Neural progenitor cell (in vitro differentiated cells): Measurements from ENCODE around the gene ZNF593OS. TPM values are rescaled to one million over a fixed set of nuclear protein-coding genes. Genes with fewer than 3 reads are reported as not detected.

Experiments
- DNase-seq: peaks from one replicate; pipeline ENCODE4 v3.0.0-alpha.2; 2016; ENCODE audit warnings: low spot score
- H2AFZ ChIP-seq: fragments of 200-600 bp; sonication (generic); replicated peaks from 2 replicates; pipeline ENCODE4 v1.6.1; 2016; ENCODE audit warnings: antibody characterized with exemption
- H3F3A ChIP-seq: fragments of 200-600 bp; sonication (generic); 2 replicates; pipeline ENCODE4 v1.6.1; 2016; ENCODE audit warnings: antibody characterized with exemption, low read depth
- H3K27ac ChIP-seq: fragments of 200-600 bp; sonication (generic); 2 replicates; pipeline ENCODE4 v1.5.1; 2016; ENCODE audit warnings: mild to moderate bottlenecking
- H3K27me3 ChIP-seq: fragments of 200-600 bp; sonication (generic); 2 replicates; pipeline ENCODE4 v1.6.1; 2016; ENCODE audit warnings: mild to moderate bottlenecking, moderate library complexity
- H3K36me3 ChIP-seq: fragments of 200-600 bp; sonication (generic); 2 replicates; pipeline ENCODE4 v1.5.1; 2016
- H3K4me1 ChIP-seq: fragments of 200-600 bp; sonication (generic); 2 replicates; pipeline ENCODE4 v1.6.1; 2016; ENCODE audit warnings: mixed run types
- H3K4me2 ChIP-seq: fragments of 200-600 bp; sonication (generic); 2 replicates; pipeline ENCODE4 v1.6.1; 2016
- H3K4me3 ChIP-seq: fragments of 200-600 bp; sonication (generic); 2 replicates; pipeline ENCODE4 v1.5.1; 2016
- H3K79me2 ChIP-seq: fragments of 200-600 bp; sonication (generic); 2 replicates; pipeline ENCODE4 v1.6.1; 2016; ENCODE audit warnings: low read depth
- H3K9ac ChIP-seq: fragments of 200-600 bp; sonication (generic); 2 replicates; pipeline ENCODE4 v1.6.1; 2016
- H3K9me3 ChIP-seq: fragments of 200-600 bp; sonication (generic); 2 replicates; pipeline ENCODE4 v1.5.1; 2016; ENCODE audit warnings: low read depth
- H4K20me1 ChIP-seq: fragments of 200-600 bp; sonication (generic); 2 replicates; pipeline ENCODE4 v1.6.1; 2016; ENCODE audit warnings: low read depth
- H3K27ac Mint-ChIP-seq: 3 replicates; pipeline ENCODE4 v1.8.0; 2021; ENCODE audit warnings: mixed read lengths
- H3K27me3 Mint-ChIP-seq: 2 replicates; pipeline ENCODE4 v1.8.0; 2022; ENCODE audit warnings: low read depth, mild to moderate bottlenecking, inconsistent platforms, moderate library complexity, mixed read lengths; ENCODE audit not compliant: insufficient read depth
- H3K36me3 Mint-ChIP-seq: 3 replicates; pipeline ENCODE4 v1.8.0; 2021; ENCODE audit warnings: mixed read lengths
- H3K4me1 Mint-ChIP-seq: 3 replicates; pipeline ENCODE4 v1.8.0; 2021; ENCODE audit warnings: mixed read lengths
- H3K4me3 Mint-ChIP-seq: 3 replicates; pipeline ENCODE4 v1.8.0; 2021; ENCODE audit warnings: mild to moderate bottlenecking, moderate library complexity, mixed read lengths
- H3K9me3 Mint-ChIP-seq: 3 replicates; pipeline ENCODE4 v1.8.0; 2020; ENCODE audit warnings: mixed read lengths
- EZH2 ChIP-seq: fragments of 200-600 bp; sonication (generic); IDR thresholded peaks from 2 replicates; pipeline ENCODE4 v1.6.1; 2017; ENCODE audit warnings: antibody characterized with exemption, mild to moderate bottlenecking, moderate library complexity
- EZH2phosphoT487 ChIP-seq: fragments of 200-600 bp; sonication (generic); IDR thresholded peaks from 2 replicates; pipeline ENCODE4 v1.6.1; 2017; ENCODE audit warnings: antibody characterized with exemption
- total RNA-seq: library from RNA; depleted of rRNA; stranded (reverse); fragments of >200 nt; gene quantifications from 2 replicates; pipeline ENCODE4 v1.2.3, GENCODE V29; 2015; ENCODE audit warnings: low replicate concordance
- TF ChIP-seq, protein P1 (sequence below): fragments of 200-600 bp; sonication (generic); IDR thresholded peaks from 2 replicates; pipeline ENCODE4 v1.5.1; 2017; ENCODE audit warnings: antibody characterized with exemption, mild to moderate bottlenecking

Gene ZNF593OS
- total RNA-seq, 1 donor from 2014 or later = 0.67 TPM

- H3K27me3 ChIP-seq = no peaks in the 10 kb centered on the region
- H3K4me2 ChIP-seq = no peak overlapping the region
- H3K36me3 Mint-ChIP-seq = no peaks in the 10 kb centered on the region
- peaks cover 10% of the 10 kb centered on the region for H3K4me1 Mint-ChIP-seq
- H3K36me3 ChIP-seq = no peaks in the 10 kb centered on the region
- no peak overlapping the region for H3K4me3 Mint-ChIP-seq
- no peak overlapping the region for H2AFZ ChIP-seq
- H4K20me1 ChIP-seq = no peaks in the 10 kb centered on the region
- peaks cover 6% of the 10 kb centered on the region for H3K27me3 Mint-ChIP-seq
- peaks cover 12% of the 10 kb centered on the region for H3K9me3 Mint-ChIP-seq
- TF ChIP-seq, protein P1, sequence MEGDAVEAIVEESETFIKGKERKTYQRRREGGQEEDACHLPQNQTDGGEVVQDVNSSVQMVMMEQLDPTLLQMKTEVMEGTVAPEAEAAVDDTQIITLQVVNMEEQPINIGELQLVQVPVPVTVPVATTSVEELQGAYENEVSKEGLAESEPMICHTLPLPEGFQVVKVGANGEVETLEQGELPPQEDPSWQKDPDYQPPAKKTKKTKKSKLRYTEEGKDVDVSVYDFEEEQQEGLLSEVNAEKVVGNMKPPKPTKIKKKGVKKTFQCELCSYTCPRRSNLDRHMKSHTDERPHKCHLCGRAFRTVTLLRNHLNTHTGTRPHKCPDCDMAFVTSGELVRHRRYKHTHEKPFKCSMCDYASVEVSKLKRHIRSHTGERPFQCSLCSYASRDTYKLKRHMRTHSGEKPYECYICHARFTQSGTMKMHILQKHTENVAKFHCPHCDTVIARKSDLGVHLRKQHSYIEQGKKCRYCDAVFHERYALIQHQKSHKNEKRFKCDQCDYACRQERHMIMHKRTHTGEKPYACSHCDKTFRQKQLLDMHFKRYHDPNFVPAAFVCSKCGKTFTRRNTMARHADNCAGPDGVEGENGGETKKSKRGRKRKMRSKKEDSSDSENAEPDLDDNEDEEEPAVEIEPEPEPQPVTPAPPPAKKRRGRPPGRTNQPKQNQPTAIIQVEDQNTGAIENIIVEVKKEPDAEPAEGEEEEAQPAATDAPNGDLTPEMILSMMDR = no peak
- TF ChIP-seq EZH2 (no peak), EZH2phosphoT487 (no peak)
- no peaks in the 10 kb centered on the region for H3K4me1 ChIP-seq
- no peaks in the 10 kb centered on the region for H3K79me2 ChIP-seq
- H3F3A ChIP-seq = no peaks in the 10 kb centered on the region
- DNase-seq = no peak
- no peak overlapping the region for H3K9ac ChIP-seq
- H3K27ac Mint-ChIP-seq = no peak overlapping the region
- H3K4me3 ChIP-seq = no peak overlapping the region
- H3K9me3 ChIP-seq = no peaks in the 10 kb centered on the region
- H3K27ac ChIP-seq = no peak overlapping the region
These were observed 38.8 kb downstream of the ZNF593OS start for GRCh38 chr1:26132834-26133167.

DNA sequence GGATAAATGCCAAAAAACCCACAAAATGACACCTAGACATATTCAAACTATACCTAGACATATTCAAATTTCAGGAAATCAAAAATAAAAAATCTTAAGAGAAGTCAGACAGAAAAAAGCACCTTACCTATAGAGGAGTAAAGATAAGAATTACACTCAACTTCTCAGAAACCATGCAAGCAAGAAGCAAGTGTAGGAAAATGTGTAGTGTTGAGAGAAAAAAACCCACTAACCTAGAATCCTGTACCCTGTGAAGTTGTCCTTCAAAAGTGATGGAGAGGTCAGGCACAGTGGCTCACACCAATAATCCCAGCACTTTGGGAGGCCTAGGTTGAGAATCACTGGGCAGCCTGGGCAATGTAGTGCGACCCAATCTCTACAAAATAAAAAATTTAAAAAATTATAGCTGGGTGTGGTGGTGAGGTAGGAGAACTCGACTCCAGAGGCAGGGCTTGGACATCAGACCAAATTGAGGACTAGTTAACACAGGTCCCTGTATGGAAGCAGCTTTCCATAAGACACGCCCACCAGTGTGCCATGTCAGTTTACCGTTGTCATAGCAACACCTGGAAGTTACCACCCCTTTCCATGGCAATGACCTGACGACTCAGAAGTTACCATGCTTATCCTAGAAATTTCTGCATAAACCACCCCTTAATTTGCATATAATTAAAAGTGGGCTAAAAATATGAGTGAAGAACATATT is 39.4 kb downstream of the ZNF593OS start:
- no peaks in the 10 kb centered on the region for H3K9me3 ChIP-seq
- TF ChIP-seq EZH2 (no peak), EZH2phosphoT487 (no peak)
- TF ChIP-seq, protein P1 = no peak
- Mint-ChIP-seq H3K36me3 (no peaks in the 10 kb centered on the region), H3K4me1 (peaks cover 14% of the 10 kb centered on the region), H3K27me3 (peaks cover 6% of the 10 kb centered on the region), H3K9me3 (peaks cover 12% of the 10 kb centered on the region), H3K4me3 (no peak overlapping the region), H3K27ac (no peak overlapping the region)
- no peaks in the 10 kb centered on the region for H3K27me3 ChIP-seq
- no peaks in the 10 kb centered on the region for H3K36me3 ChIP-seq
- H2AFZ ChIP-seq = no peak overlapping the region
- H4K20me1 ChIP-seq = no peaks in the 10 kb centered on the region
- no peak overlapping the region for H3K4me2 ChIP-seq
- no peak overlapping the region for H3K27ac ChIP-seq
- H3K4me3 ChIP-seq = no peak overlapping the region
- H3F3A ChIP-seq = peaks cover 3% of the 10 kb centered on the region
- H3K9ac ChIP-seq = no peak overlapping the region
- no peak for DNase-seq
- no peaks in the 10 kb centered on the region for H3K79me2 ChIP-seq
- H3K4me1 ChIP-seq = no peaks in the 10 kb centered on the region

- Mint-ChIP-seq H3K36me3 (no peaks in the 10 kb centered on the region), H3K9me3 (peaks cover 9% of the 10 kb centered on the region), H3K4me3 (no peak overlapping the region), H3K27ac (no peak overlapping the region), H3K27me3 (peaks cover 3% of the 10 kb centered on the region), H3K4me1 (peaks cover 14% of the 10 kb centered on the region)
- Histone ChIP-seq H3K79me2 (no peaks in the 10 kb centered on the region), H3K4me1 (no peaks in the 10 kb centered on the region), H3K27me3 (no peaks in the 10 kb centered on the region), H2AFZ (no peak overlapping the region), H3K4me3 (no peak overlapping the region), H3K9me3 (no peaks in the 10 kb centered on the region), H3K9ac (no peak overlapping the region), H3K27ac (no peak overlapping the region), H3K36me3 (no peaks in the 10 kb centered on the region), H3K4me2 (no peak overlapping the region), H3F3A (peaks cover 3% of the 10 kb centered on the region), H4K20me1 (no peaks in the 10 kb centered on the region)
- no peak for DNase-seq
- TF ChIP-seq, protein P1 = no peak
- TF ChIP-seq EZH2 = no peak
- no peak for TF ChIP-seq EZH2phosphoT487
These were observed 40.9 kb downstream of the ZNF593OS start for GRCh38 chr1:26130695-26131094.
